Upper lobe of left lung (tissue), 6 donors: Measurements from ENCODE around the gene ESYT2. TPM values are rescaled to one million over a fixed set of nuclear protein-coding genes. Genes with fewer than 3 reads are reported as not detected.
A peak's percentile ranks its signal among the peaks of the same experiment; 100 is the strongest.

Source experiments
- ATAC-seq, 2 donors: fragments of 200-7000 bp; cut with Tn5 transposase; one replicate each; pipeline ENCODE4 v1.9.1; 2022; ENCODE audit warnings: mild to moderate bottlenecking in 2 of 2, moderate library complexity in 2 of 2; ENCODE audit not compliant: low FRiP score in 2 of 2
- DNase-seq, 2 donors: peaks; one replicate each; pipeline ENCODE4 v3.0.0-alpha.2; 2019 to 2020
- H3K27ac ChIP-seq, 4 donors: fragments of 200-600 bp; sonication (generic); one replicate each; pipeline ENCODE4 v1.5.1; 2016 to 2019
- H3K27me3 ChIP-seq, 4 donors: fragments of 200-600 bp; sonication (generic); one replicate each; pipeline ENCODE4 v1.5.1; 2017 to 2019
- H3K36me3 ChIP-seq, 4 donors: fragments of 200-600 bp; sonication (generic); one replicate each; pipeline ENCODE4 v1.5.1; 2016 to 2019
- H3K4me1 ChIP-seq, 4 donors: fragments of 200-600 bp; sonication (generic); one replicate each; pipeline ENCODE4 v1.5.1; 2018 to 2019
- H3K4me3 ChIP-seq, 4 donors: fragments of 200-600 bp; sonication (generic); one replicate each; pipeline ENCODE4 v1.5.1; 2017 to 2019; ENCODE audit warnings: mild to moderate bottlenecking in 2 of 4, moderate library complexity in 1 of 4
- H3K9me3 ChIP-seq, 4 donors: fragments of 200-600 bp; sonication (generic); one replicate each; pipeline ENCODE4 v1.5.1; 2018 to 2019
- EP300 ChIP-seq, 4 donors: sonication (generic); formaldehyde crosslinking; IDR thresholded peaks; one replicate each; pipeline ENCODE4 v1.5.1; 2017; ENCODE audit warnings: antibody characterized with exemption in 4 of 4, control low read depth in 2 of 4
- POLR2A ChIP-seq, 4 donors: fragments of 450-650 bp; IDR thresholded peaks; one replicate each; pipeline ENCODE4 v1.5.1; 2016 to 2017; ENCODE audit warnings: antibody characterized with exemption in 4 of 4, mild to moderate bottlenecking in 2 of 4
- POLR2AphosphoS5 ChIP-seq, 2 donors: sonication (generic); formaldehyde crosslinking; IDR thresholded peaks; one replicate each; pipeline ENCODE4 v1.5.1; 2017; ENCODE audit warnings: antibody characterized with exemption in 2 of 2
- WGBS, 2 donors: methylation state at CpG; one replicate each; pipeline ENCODE4 v1.1.5; 2017 to 2018; 5-methylcytosine and 5-hydroxymethylcytosine counted together
- total RNA-seq, 6 donors: library from RNA; depleted of rRNA in 4 of 6; stranded (reverse); fragments of >200 nt in 4 of 6; gene quantifications; one replicate each; pipeline versions ENCODE4 v1.1.0 to v1.2.1, GENCODE V29; 2016 to 2021
- TF ChIP-seq, protein P1 (sequence below), 6 experiments: fragments of 450-650 bp in 4 of 6; fragments of 200-600 bp in 2 of 6; sonication (generic) in 2 of 6; IDR thresholded peaks; one replicate each; pipeline ENCODE4 v1.5.1; 2016 to 2019; ENCODE audit warnings: antibody characterized with exemption in 6 of 6
- donor health status: DM: no; HTN: no; CAD: no; lungs with moderate emphysema.
- donor health status: DM: no; HTN: yes; CAD: no; lungs with severe emphysema.

The ESYT2 gene
- total RNA-seq, 6 donors from 2014 or later: 60.7 to 115 (median 74.7) TPM

DNA sequence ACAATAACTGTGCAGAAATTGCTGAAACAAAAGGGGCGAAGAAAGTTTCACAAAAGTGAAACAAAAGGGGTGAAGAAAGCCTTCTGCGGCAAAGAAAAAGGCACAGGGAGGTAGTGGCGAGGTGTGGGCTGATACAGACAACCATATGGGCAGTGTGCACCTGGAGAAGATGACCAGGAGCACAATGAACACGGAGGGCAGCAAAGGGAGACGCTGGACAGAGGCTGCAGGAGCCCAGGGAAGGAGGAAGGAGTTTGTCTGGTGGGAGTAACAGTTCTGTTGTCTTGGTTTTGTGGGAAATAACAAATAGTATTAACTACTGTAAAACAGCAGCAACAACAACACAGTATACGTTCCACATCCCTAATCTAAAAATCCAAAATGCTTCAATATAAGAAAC is 42.4 kb downstream of the ESYT2 start:
- Histone ChIP-seq H3K36me3 (peaks cover 3 to 67% (median 14%) of the 10 kb centered on the region in 4 donors), H3K27ac (peak overlapping the region in 2 of 4 donors; percentile 21 to 23), H3K27me3 (no peaks in the 10 kb centered on the region), H3K4me3 (no peak overlapping the region), H3K9me3 (no peaks in the 10 kb centered on the region), H3K4me1 (peaks cover 0 to 16% (median 9%) of the 10 kb centered on the region in 4 donors)
- ATAC-seq (no peak), DNase-seq (no peak)
- TF ChIP-seq POLR2AphosphoS5 (IDR thresholded peaks at IDR 0.05) (no peak), POLR2A (IDR thresholded peaks at IDR 0.05) (no peak), EP300 (IDR thresholded peaks at IDR 0.05) (no peak)
- TF ChIP-seq, protein P1, sequence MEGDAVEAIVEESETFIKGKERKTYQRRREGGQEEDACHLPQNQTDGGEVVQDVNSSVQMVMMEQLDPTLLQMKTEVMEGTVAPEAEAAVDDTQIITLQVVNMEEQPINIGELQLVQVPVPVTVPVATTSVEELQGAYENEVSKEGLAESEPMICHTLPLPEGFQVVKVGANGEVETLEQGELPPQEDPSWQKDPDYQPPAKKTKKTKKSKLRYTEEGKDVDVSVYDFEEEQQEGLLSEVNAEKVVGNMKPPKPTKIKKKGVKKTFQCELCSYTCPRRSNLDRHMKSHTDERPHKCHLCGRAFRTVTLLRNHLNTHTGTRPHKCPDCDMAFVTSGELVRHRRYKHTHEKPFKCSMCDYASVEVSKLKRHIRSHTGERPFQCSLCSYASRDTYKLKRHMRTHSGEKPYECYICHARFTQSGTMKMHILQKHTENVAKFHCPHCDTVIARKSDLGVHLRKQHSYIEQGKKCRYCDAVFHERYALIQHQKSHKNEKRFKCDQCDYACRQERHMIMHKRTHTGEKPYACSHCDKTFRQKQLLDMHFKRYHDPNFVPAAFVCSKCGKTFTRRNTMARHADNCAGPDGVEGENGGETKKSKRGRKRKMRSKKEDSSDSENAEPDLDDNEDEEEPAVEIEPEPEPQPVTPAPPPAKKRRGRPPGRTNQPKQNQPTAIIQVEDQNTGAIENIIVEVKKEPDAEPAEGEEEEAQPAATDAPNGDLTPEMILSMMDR (IDR thresholded peaks at IDR 0.05): no peak
- 84 to 87% methylated on average over 6 of the region's 6 CpGs for WGBS, 2 donors

DNA sequence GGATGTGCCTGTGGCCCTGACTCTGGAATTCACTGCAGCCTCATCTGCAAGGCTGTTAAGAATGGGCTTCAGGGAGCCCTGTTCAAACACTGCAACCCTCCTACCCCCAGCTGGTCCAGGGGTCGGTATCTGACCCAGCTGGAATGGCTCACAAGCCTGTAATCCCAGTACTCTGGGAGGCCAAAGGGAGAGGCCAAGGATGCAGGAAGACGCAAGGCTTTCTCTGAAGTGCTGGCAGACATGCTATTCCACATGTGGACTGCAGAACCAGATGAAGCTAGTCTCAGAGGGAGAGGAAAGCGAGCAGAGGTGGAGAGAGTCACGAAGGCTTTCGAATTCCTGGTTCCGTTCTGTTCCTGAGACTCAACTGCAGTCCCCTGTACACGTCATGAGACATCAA is 45.0 kb downstream of the ESYT2 start:
- no peaks in the 10 kb centered on the region for H3K9me3 ChIP-seq
- peaks cover 3 to 58% (median 11%) of the 10 kb centered on the region in 4 donors for H3K36me3 ChIP-seq
- H3K27me3 ChIP-seq: no peaks in the 10 kb centered on the region
- no peak for TF ChIP-seq EP300 (IDR thresholded peaks at IDR 0.05)
- no peak for TF ChIP-seq POLR2A (IDR thresholded peaks at IDR 0.05)
- TF ChIP-seq, protein P1 (IDR thresholded peaks at IDR 0.05): no peak
- no peak for TF ChIP-seq POLR2AphosphoS5 (IDR thresholded peaks at IDR 0.05)
- H3K27ac ChIP-seq: peak overlapping the region in 2 of 4 donors; percentile 55 to 65
- H3K4me3 ChIP-seq: no peak overlapping the region
- WGBS, 2 donors: 91 to 92% methylated on average over 7 of the region's 7 CpGs
- DNase-seq (no peak), ATAC-seq (no peak)
- H3K4me1 ChIP-seq: peaks cover 6 to 21% (median 14%) of the 10 kb centered on the region in 4 donors

DNA sequence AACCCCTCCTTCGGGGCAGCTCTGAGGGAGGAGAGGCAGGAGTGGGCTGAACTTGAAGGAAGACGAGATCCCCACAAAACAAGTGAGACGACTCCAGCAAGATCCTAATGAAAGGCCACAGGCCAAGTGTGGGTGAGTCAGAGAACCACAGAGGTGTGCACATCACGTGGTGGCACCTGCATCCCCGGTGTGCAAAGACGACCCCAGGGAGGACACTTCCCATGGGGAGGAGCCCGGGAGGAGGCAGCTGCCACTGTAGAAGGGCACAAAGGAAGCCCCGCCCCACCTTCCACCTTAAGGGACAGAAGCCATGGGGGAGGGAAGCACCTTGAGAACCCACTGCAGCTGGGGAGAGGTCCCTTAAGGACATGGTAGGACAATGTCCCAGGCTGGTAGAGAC is 45.7 kb downstream of the ESYT2 start:
- H3K4me1 ChIP-seq: peaks cover 8 to 28% (median 16%) of the 10 kb centered on the region in 4 donors
- H3K9me3 ChIP-seq: no peaks in the 10 kb centered on the region
- ATAC-seq: no peak
- WGBS, 2 donors: 66 to 67% methylated on average over 8 of the region's 8 CpGs
- H3K36me3 ChIP-seq: peaks cover 3 to 53% (median 11%) of the 10 kb centered on the region in 4 donors
- no peaks in the 10 kb centered on the region for H3K27me3 ChIP-seq
- peak overlapping the region in 3 of 4 donors; percentile 1 to 65 (median 55) for H3K27ac ChIP-seq
- no peak for DNase-seq
- TF ChIP-seq EP300 (IDR thresholded peaks at IDR 0.05): no peak
- TF ChIP-seq, protein P1 (IDR thresholded peaks at IDR 0.05): no peak
- no peak for TF ChIP-seq POLR2A (IDR thresholded peaks at IDR 0.05)
- H3K4me3 ChIP-seq: no peak overlapping the region

DNA sequence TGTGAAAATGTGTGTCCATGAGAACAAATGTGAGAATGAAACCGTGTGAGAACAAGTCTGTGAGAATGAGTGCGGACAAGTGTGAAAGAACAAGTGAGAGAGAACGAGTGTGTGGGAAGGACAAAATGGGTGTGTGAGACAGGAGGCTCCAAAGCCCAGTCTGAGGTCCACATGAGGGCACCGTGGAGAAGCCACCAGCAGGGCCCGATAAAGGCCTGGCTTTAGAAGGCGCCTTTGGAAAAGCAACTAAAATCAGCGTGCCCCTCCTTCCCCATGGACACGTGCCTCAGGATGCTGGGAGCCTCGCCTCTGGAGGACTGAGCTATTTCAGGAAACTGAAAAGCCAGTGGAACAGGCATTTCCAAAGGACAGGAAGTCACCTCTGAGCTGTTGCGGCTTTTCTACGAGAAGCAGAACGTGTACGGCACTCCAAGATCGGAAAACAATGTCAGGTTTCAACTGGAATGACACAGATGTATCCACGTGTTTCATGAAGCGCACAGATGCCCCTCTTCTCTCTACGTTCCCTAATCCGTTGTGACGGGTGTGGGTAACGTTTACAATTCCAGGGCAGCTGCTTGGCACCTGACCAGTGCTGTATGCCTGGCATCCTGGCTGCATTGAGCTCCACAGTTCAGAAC is 46.4 kb downstream of the ESYT2 start:
- Histone ChIP-seq H3K27me3 (no peaks in the 10 kb centered on the region), H3K4me1 (peaks cover 8 to 28% (median 17%) of the 10 kb centered on the region in 4 donors), H3K9me3 (no peaks in the 10 kb centered on the region), H3K36me3 (peaks cover 3 to 51% (median 11%) of the 10 kb centered on the region in 4 donors), H3K27ac (peak overlapping the region; percentile 17 to 65 (median 48)), H3K4me3 (no peak overlapping the region)
- peak in 1 of 2 donors; percentile 66 for DNase-seq
- peak; percentile 47 to 76 for ATAC-seq
- WGBS, 2 donors: 50 to 53% methylated on average over 20 of the region's 20 CpGs
- TF ChIP-seq POLR2AphosphoS5 (IDR thresholded peaks at IDR 0.05): peak; percentile 18 to 54
- TF ChIP-seq EP300 (IDR thresholded peaks at IDR 0.05): no peak
- TF ChIP-seq, protein P1 (IDR thresholded peaks at IDR 0.05): peak; percentile 31 to 72 (median 44)
- peak in 1 of 4 donors; percentile 9 for TF ChIP-seq POLR2A (IDR thresholded peaks at IDR 0.05)
